DOHH2 (cell line): ENCODE data around the gene CRLF2.

Experiments
- EZH2phosphoT487 ChIP-seq: fragments of 200-600 bp; sonication (generic); IDR thresholded peaks from 2 replicates; pipeline ENCODE4 v1.6.1; 2017; ENCODE audit warnings: borderline replicate concordance, mild to moderate bottlenecking, antibody characterized with exemption, low read length, moderate library complexity, mixed read lengths
- TF ChIP-seq, protein P1 (sequence below): fragments of 200-600 bp; sonication (generic); IDR thresholded peaks from one replicate; pipeline ENCODE4 v1.5.1; 2014; ENCODE audit warnings: antibody characterized with exemption, mild to moderate bottlenecking, low read depth, low read length; ENCODE audit not compliant: poor library complexity, severe bottlenecking

- TF ChIP-seq, protein P1, sequence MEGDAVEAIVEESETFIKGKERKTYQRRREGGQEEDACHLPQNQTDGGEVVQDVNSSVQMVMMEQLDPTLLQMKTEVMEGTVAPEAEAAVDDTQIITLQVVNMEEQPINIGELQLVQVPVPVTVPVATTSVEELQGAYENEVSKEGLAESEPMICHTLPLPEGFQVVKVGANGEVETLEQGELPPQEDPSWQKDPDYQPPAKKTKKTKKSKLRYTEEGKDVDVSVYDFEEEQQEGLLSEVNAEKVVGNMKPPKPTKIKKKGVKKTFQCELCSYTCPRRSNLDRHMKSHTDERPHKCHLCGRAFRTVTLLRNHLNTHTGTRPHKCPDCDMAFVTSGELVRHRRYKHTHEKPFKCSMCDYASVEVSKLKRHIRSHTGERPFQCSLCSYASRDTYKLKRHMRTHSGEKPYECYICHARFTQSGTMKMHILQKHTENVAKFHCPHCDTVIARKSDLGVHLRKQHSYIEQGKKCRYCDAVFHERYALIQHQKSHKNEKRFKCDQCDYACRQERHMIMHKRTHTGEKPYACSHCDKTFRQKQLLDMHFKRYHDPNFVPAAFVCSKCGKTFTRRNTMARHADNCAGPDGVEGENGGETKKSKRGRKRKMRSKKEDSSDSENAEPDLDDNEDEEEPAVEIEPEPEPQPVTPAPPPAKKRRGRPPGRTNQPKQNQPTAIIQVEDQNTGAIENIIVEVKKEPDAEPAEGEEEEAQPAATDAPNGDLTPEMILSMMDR: no peak
- no peak for TF ChIP-seq EZH2phosphoT487
Observed at GRCh38 chrX:1239681-1240142, 27.3 kb upstream of the CRLF2 start.
